GM18519 (cell line): ENCODE measurements around the gene MAGEA4.

ENCODE experiments used
- ATAC-seq: cut with Tn5 transposase; IDR thresholded peaks from one replicate; pipeline ENCODE4 v1.9.1; 2021; ENCODE audit warnings: mild to moderate bottlenecking, moderate library complexity; ENCODE audit not compliant: unreplicated experiment, low FRiP score

The MAGEA4 gene

GRCh38 chrX:151922692-151923091 lies 10.0 kb downstream of the MAGEA4 start:
- ATAC-seq, result no peak

- ATAC-seq, result no peak
Observed at GRCh38 chrX:151923648-151924047, 11.0 kb downstream of the MAGEA4 start.

- ATAC-seq, result no peak
Observed at GRCh38 chrX:151929126-151929525, 16.4 kb downstream of the MAGEA4 start.

GRCh38 chrX:151935358-151935757 lies 22.7 kb downstream of the MAGEA4 start:
- ATAC-seq, result no peak

GRCh38 chrX:151938172-151938571 lies 25.5 kb downstream of the MAGEA4 start:
- no peak for ATAC-seq

GRCh38 chrX:151954730-151955129 lies 42.0 kb downstream of the MAGEA4 start:
- ATAC-seq, result no peak

- no peak for ATAC-seq
Observed at GRCh38 chrX:151958101-151958500, 45.4 kb downstream of the MAGEA4 start.

DNA sequence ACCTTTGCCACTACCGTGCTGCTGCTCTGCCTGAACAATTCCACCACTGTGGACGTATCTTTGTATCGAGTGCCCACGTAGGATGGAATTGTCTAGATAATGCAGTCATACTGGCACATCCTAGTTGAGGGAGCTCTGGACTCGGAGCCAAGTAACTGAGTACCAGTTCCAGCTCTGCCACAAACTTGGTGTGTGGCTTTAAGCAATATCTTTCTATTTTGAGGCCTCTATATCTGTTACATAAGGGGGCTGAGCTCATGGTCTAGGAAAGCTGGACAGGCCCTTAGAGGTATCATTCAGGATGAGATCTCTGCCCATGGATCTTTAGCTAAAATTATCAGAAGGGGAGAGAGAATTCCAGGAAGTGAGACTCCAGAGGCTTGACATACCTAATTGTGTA lies 49.3 kb downstream of the MAGEA4 start:
- ATAC-seq, result no peak

DNA sequence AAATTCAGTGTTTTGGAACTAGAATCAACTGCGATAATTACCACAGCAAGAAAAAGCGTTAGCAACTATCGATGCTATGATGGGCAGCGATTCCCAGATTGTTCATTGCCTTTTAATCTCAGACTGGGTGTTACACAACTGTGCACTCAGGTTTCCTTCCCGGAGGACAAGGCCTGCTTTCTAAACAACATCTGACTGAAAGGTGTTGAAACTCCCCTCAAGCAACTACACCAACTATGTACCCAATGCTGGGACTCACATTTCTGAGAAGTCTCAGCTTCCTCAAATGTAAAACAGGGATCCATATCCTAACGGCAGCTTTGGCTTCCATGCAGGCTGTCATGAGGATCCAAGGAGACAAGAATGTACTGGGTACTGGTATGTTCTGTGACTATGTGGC lies 53.5 kb downstream of the MAGEA4 start:
- no peak for ATAC-seq

DNA sequence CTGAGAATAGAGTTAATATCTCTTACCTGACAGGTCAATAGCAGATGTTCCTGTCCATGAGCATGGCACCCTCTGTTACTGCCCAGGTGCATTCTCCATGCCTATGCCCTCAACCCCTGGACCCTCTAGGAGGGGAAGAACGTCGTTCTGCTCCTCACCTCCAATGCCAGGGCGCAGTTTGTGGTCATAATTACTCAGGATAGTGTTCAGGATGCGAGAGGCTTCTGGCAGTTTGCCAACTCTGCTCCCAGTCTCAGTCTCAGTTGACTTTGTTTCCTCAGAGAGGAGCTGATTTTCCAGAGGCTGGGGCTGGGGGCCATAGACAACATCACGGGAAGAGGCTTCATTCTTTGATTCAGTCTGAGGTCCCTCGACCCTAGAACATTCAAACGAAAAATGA lies 57.3 kb downstream of the MAGEA4 start:
- no peak for ATAC-seq

- no peak for ATAC-seq
Observed at GRCh38 chrX:151970661-151971060, 58.0 kb downstream of the MAGEA4 start.

GRCh38 chrX:151973060-151973661 lies 60.5 kb downstream of the MAGEA4 start:
- ATAC-seq, result no peak

DNA sequence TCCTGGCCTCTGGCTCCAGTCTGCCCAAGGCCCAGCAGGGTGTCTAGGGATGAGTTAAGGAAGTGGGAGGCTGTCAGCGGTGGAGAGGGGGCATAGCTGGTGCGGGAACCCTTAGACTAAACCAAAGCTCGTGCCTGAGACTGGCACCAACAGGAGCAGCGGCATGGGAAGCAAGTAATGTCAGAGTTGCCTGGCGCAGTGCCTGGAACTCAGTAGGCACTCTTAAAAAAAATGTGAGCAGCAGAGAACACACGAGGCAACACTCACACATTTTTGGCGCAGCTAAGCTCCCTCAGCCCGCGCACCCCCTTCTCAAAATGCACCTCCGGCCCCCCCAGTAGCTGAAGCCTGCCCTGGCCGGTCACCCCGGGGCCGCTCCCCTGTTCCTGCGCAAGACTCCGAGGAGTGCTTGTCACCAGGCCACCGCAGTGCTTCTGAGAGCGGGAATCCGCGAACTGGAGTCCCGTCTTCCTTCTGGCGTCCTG lies 61.2 kb downstream of the MAGEA4 start:
- no peak for ATAC-seq
